Measurements from ENCODE around the gene UXS1.
A peak's percentile ranks its signal among the peaks of the same experiment; 100 is the strongest.

UXS1 gene

GRCh38 chr2:106165561-106165960 is 28.5 kb downstream of the UXS1 start:
- Mint-ChIP-seq H3K27ac (ENCODE audit: low read depth) (peak overlapping the region; percentile 25), H3K4me1 (peaks cover 60% of the 10 kb centered on the region), H3K36me3 (ENCODE audit: insufficient read depth) (peaks cover 4% of the 10 kb centered on the region), H3K9me3 (no peaks in the 10 kb centered on the region), H3K27me3 (no peaks in the 10 kb centered on the region), H3K4me3 (no peak overlapping the region)
- DNase-seq (ENCODE audit: low spot score in 2 of 2) (no peak), ATAC-seq (replicated peaks; ENCODE audit: extremely low read depth, poor library complexity, severe bottlenecking) (no peak)

GRCh38 chr2:106165029-106165428 is 29.1 kb downstream of the UXS1 start:
- ATAC-seq (replicated peaks; ENCODE audit: extremely low read depth, poor library complexity, severe bottlenecking): no peak

GRCh38 chr2:106163948-106164545 is 30.1 kb downstream of the UXS1 start:
- H3K9me3 Mint-ChIP-seq: no peaks in the 10 kb centered on the region
- H3K27me3 Mint-ChIP-seq: no peaks in the 10 kb centered on the region
- H3K36me3 Mint-ChIP-seq (ENCODE audit: insufficient read depth): peaks cover 12% of the 10 kb centered on the region
- ATAC-seq (replicated peaks; ENCODE audit: extremely low read depth, poor library complexity, severe bottlenecking): no peak
- no peak overlapping the region for H3K4me3 Mint-ChIP-seq
- H3K27ac Mint-ChIP-seq (ENCODE audit: low read depth): peak overlapping the region; percentile 32
- peaks cover 57% of the 10 kb centered on the region for H3K4me1 Mint-ChIP-seq
- no peak for DNase-seq (ENCODE audit: low spot score in 2 of 2)

More at GRCh38 chr2:106165029-106165428, 29.1 kb downstream of the UXS1 start:
- no peaks in the 10 kb centered on the region for H3K27me3 Mint-ChIP-seq
- no peaks in the 10 kb centered on the region for H3K9me3 Mint-ChIP-seq
- peak overlapping the region; percentile 32 for H3K27ac Mint-ChIP-seq (ENCODE audit: low read depth)
- peaks cover 7% of the 10 kb centered on the region for H3K36me3 Mint-ChIP-seq (ENCODE audit: insufficient read depth)
- no peak for DNase-seq (ENCODE audit: low spot score in 2 of 2)
- no peak overlapping the region for H3K4me3 Mint-ChIP-seq
- H3K4me1 Mint-ChIP-seq: peaks cover 60% of the 10 kb centered on the region

GRCh38 chr2:106161938-106162820 is 31.9 kb downstream of the UXS1 start:
- Mint-ChIP-seq H3K4me1 (peaks cover 63% of the 10 kb centered on the region), H3K36me3 (ENCODE audit: insufficient read depth) (peaks cover 20% of the 10 kb centered on the region), H3K4me3 (no peak overlapping the region), H3K27me3 (no peaks in the 10 kb centered on the region), H3K9me3 (no peaks in the 10 kb centered on the region), H3K27ac (ENCODE audit: low read depth) (peak overlapping the region; percentile 95)
- ATAC-seq (replicated peaks; ENCODE audit: extremely low read depth, poor library complexity, severe bottlenecking) (no peak), DNase-seq (ENCODE audit: low spot score in 2 of 2) (no peak)

- ATAC-seq (replicated peaks; ENCODE audit: extremely low read depth, poor library complexity, severe bottlenecking) (no peak), DNase-seq (ENCODE audit: low spot score in 2 of 2) (no peak)
- H3K27ac Mint-ChIP-seq (ENCODE audit: low read depth): peak overlapping the region; percentile 95
- peak overlapping the region; percentile 85 for H3K4me3 Mint-ChIP-seq
- peaks cover 55% of the 10 kb centered on the region for H3K4me1 Mint-ChIP-seq
- no peaks in the 10 kb centered on the region for H3K27me3 Mint-ChIP-seq
- peaks cover 20% of the 10 kb centered on the region for H3K36me3 Mint-ChIP-seq (ENCODE audit: insufficient read depth)
- H3K9me3 Mint-ChIP-seq: no peaks in the 10 kb centered on the region
These were observed 32.8 kb downstream of the UXS1 start for GRCh38 chr2:106161341-106161740.

GRCh38 chr2:106160786-106161261 is 33.3 kb downstream of the UXS1 start:
- Mint-ChIP-seq H3K9me3 (no peaks in the 10 kb centered on the region), H3K4me3 (peak overlapping the region; percentile 85), H3K4me1 (peaks cover 55% of the 10 kb centered on the region), H3K27ac (ENCODE audit: low read depth) (peak overlapping the region; percentile 95), H3K36me3 (ENCODE audit: insufficient read depth) (peaks cover 20% of the 10 kb centered on the region), H3K27me3 (no peaks in the 10 kb centered on the region)
- ATAC-seq (replicated peaks; ENCODE audit: extremely low read depth, poor library complexity, severe bottlenecking) (peak; percentile 56), DNase-seq (ENCODE audit: low spot score in 2 of 2) (peak in 1 of 2 donors; percentile 17)

- Mint-ChIP-seq H3K4me1 (peaks cover 59% of the 10 kb centered on the region), H3K27me3 (no peaks in the 10 kb centered on the region), H3K4me3 (peak overlapping the region; percentile 85), H3K36me3 (ENCODE audit: insufficient read depth) (peaks cover 20% of the 10 kb centered on the region), H3K9me3 (no peaks in the 10 kb centered on the region), H3K27ac (ENCODE audit: low read depth) (peak overlapping the region; percentile 95)
- DNase-seq (ENCODE audit: low spot score in 2 of 2) (peak; percentile 25 to 42), ATAC-seq (replicated peaks; ENCODE audit: extremely low read depth, poor library complexity, severe bottlenecking) (peak; percentile 76)
These were observed 34.0 kb downstream of the UXS1 start for GRCh38 chr2:106159866-106160785.

- H3K36me3 Mint-ChIP-seq (ENCODE audit: insufficient read depth): peaks cover 21% of the 10 kb centered on the region
- H3K4me1 Mint-ChIP-seq: peaks cover 57% of the 10 kb centered on the region
- H3K9me3 Mint-ChIP-seq: peaks cover 2% of the 10 kb centered on the region
- H3K4me3 Mint-ChIP-seq: peak overlapping the region; percentile 85
- H3K27ac Mint-ChIP-seq (ENCODE audit: low read depth): peak overlapping the region; percentile 95
- H3K27me3 Mint-ChIP-seq: no peaks in the 10 kb centered on the region
- ATAC-seq (replicated peaks; ENCODE audit: extremely low read depth, poor library complexity, severe bottlenecking) (peak; percentile 35), DNase-seq (ENCODE audit: low spot score in 2 of 2) (peak; percentile 35 to 53)
These were observed 35.2 kb downstream of the UXS1 start for GRCh38 chr2:106158871-106159270.

- Mint-ChIP-seq H3K36me3 (ENCODE audit: insufficient read depth) (peaks cover 26% of the 10 kb centered on the region), H3K4me3 (peak overlapping the region; percentile 85), H3K27me3 (no peaks in the 10 kb centered on the region), H3K27ac (ENCODE audit: low read depth) (peak overlapping the region; percentile 95), H3K4me1 (peaks cover 63% of the 10 kb centered on the region), H3K9me3 (peaks cover 10% of the 10 kb centered on the region)
- ATAC-seq (replicated peaks; ENCODE audit: extremely low read depth, poor library complexity, severe bottlenecking): no peak
- no peak for DNase-seq (ENCODE audit: low spot score in 2 of 2)
These were observed 36.0 kb downstream of the UXS1 start for GRCh38 chr2:106158131-106158530.

GRCh38 chr2:106157416-106157815 is 36.7 kb downstream of the UXS1 start:
- DNase-seq (ENCODE audit: low spot score in 2 of 2) (no peak), ATAC-seq (replicated peaks; ENCODE audit: extremely low read depth, poor library complexity, severe bottlenecking) (no peak)
- H3K4me1 Mint-ChIP-seq: peaks cover 71% of the 10 kb centered on the region
- H3K9me3 Mint-ChIP-seq: peaks cover 15% of the 10 kb centered on the region
- peak overlapping the region; percentile 95 for H3K27ac Mint-ChIP-seq (ENCODE audit: low read depth)
- H3K4me3 Mint-ChIP-seq: peak overlapping the region; percentile 85
- no peaks in the 10 kb centered on the region for H3K27me3 Mint-ChIP-seq
- peaks cover 26% of the 10 kb centered on the region for H3K36me3 Mint-ChIP-seq (ENCODE audit: insufficient read depth)

- H3K4me3 Mint-ChIP-seq: no peak overlapping the region
- no peak overlapping the region for H3K27ac Mint-ChIP-seq (ENCODE audit: low read depth)
- peaks cover 15% of the 10 kb centered on the region for H3K9me3 Mint-ChIP-seq
- no peaks in the 10 kb centered on the region for H3K27me3 Mint-ChIP-seq
- peaks cover 71% of the 10 kb centered on the region for H3K4me1 Mint-ChIP-seq
- DNase-seq (ENCODE audit: low spot score in 2 of 2) (no peak), ATAC-seq (replicated peaks; ENCODE audit: extremely low read depth, poor library complexity, severe bottlenecking) (no peak)
- H3K36me3 Mint-ChIP-seq (ENCODE audit: insufficient read depth): peaks cover 24% of the 10 kb centered on the region
These were observed 37.5 kb downstream of the UXS1 start for GRCh38 chr2:106156305-106157296.
